Parathyroid adenoma (tissue), 2 donors: Measurements from ENCODE around the gene MMAB.

Experiments
- H2AFZ ChIP-seq: fragments of 300-600 bp; sonication (generic); one replicate; pipeline ENCODE4 v1.7.0; 2017; ENCODE audit warnings: antibody characterized with exemption, mild to moderate bottlenecking
- H3K27ac ChIP-seq: fragments of 300-600 bp; sonication (generic); one replicate; pipeline ENCODE4 v1.7.0; 2017
- H3K27me3 ChIP-seq: fragments of 300-600 bp; sonication (generic); one replicate; pipeline ENCODE4 v1.7.0; 2017; ENCODE audit warnings: low read length; ENCODE audit not compliant: control insufficient read depth, insufficient read depth
- H3K36me3 ChIP-seq: fragments of 300-600 bp; sonication (generic); one replicate; pipeline ENCODE4 v1.7.0; 2017; ENCODE audit warnings: low read length; ENCODE audit not compliant: control insufficient read depth, insufficient read depth
- H3K4me1 ChIP-seq: fragments of 300-600 bp; sonication (generic); one replicate; pipeline ENCODE4 v1.7.0; 2017; ENCODE audit warnings: control low read depth
- H3K4me2 ChIP-seq: fragments of 300-600 bp; sonication (generic); one replicate; pipeline ENCODE4 v1.7.0; 2017; ENCODE audit warnings: low read length
- H3K4me3 ChIP-seq: fragments of 300-600 bp; sonication (generic); one replicate; pipeline ENCODE4 v1.7.0; 2017; ENCODE audit warnings: low read depth, low read length
- H3K79me2 ChIP-seq: fragments of 300-600 bp; sonication (generic); one replicate; pipeline ENCODE4 v1.7.0; 2017; ENCODE audit warnings: control low read depth
- H3K9ac ChIP-seq: fragments of 300-600 bp; sonication (generic); one replicate; pipeline ENCODE4 v1.7.0; 2017; ENCODE audit warnings: mild to moderate bottlenecking
- H3K9me3 ChIP-seq: fragments of 300-600 bp; sonication (generic); one replicate; pipeline ENCODE4 v1.7.0; 2017; ENCODE audit warnings: low read length; ENCODE audit not compliant: control insufficient read depth
- TF ChIP-seq, protein P1 (sequence below): fragments of 300-600 bp; sonication (generic); IDR thresholded peaks from one replicate; pipeline ENCODE4 v1.7.0; 2017; ENCODE audit warnings: antibody characterized with exemption, mild to moderate bottlenecking
- donor health status: primary hyperparathyroidism.

The MMAB gene

GRCh38 chr12:109597414-109597794, 24.1 kb upstream of the MMAB start:
- Histone ChIP-seq H3K9me3 (no peaks in the 10 kb centered on the region), H3K9ac (no peak overlapping the region), H3K27ac (no peak overlapping the region), H3K27me3 (no peaks in the 10 kb centered on the region), H3K36me3 (no peaks in the 10 kb centered on the region), H3K4me3 (no peak overlapping the region), H3K4me1 (peaks cover 3% of the 10 kb centered on the region), H2AFZ (peak overlapping the region; percentile 60), H3K4me2 (no peak overlapping the region), H3K79me2 (no peaks in the 10 kb centered on the region)
- TF ChIP-seq, protein P1, sequence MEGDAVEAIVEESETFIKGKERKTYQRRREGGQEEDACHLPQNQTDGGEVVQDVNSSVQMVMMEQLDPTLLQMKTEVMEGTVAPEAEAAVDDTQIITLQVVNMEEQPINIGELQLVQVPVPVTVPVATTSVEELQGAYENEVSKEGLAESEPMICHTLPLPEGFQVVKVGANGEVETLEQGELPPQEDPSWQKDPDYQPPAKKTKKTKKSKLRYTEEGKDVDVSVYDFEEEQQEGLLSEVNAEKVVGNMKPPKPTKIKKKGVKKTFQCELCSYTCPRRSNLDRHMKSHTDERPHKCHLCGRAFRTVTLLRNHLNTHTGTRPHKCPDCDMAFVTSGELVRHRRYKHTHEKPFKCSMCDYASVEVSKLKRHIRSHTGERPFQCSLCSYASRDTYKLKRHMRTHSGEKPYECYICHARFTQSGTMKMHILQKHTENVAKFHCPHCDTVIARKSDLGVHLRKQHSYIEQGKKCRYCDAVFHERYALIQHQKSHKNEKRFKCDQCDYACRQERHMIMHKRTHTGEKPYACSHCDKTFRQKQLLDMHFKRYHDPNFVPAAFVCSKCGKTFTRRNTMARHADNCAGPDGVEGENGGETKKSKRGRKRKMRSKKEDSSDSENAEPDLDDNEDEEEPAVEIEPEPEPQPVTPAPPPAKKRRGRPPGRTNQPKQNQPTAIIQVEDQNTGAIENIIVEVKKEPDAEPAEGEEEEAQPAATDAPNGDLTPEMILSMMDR, result no peak

DNA sequence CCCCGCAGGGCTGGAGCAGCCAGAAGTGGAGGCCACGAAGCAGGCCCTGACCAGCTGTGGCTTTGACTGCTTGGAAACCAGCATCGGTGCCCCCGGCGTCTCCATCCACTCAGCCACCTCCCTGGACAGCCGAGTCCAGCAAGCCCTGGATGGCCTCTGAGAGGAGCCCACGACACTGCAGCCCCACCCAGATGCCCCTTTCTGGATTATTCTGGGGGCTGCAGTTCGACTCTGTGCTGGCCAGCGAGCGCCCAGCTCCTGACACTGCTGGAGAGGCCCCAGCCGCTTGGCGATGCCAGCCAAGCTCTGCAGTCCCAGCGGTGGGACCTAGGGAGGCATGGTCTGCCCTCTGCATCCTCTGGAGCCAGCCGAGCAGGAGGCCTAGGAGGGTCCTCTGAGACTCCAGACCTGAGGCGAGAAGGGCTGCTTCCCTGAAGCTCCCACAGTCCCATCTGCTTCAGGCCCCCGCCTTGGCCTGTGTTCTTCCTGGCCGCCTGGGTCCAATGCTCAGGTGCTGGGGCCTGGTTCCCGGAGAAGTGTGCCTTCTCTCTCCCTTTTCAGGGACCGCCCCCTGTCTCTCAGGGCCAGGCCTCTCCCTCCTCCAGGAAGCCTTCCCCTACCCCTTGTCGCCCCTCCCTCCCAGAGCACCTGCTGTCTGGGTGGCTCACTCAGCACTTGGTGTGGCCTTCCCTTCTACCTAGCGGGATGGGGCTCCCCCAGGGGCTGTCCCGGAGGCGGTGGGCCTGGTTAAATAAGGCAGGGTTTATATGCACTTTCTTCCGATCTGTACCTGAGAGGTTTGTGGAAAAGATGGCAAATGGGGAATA, 23.3 kb upstream of the MMAB start:
- no peak overlapping the region for H3K27ac ChIP-seq
- H3K4me2 ChIP-seq, result no peak overlapping the region
- no peak overlapping the region for H3K4me3 ChIP-seq
- no peak overlapping the region for H2AFZ ChIP-seq
- TF ChIP-seq, protein P1, result no peak
- H3K27me3 ChIP-seq, result no peaks in the 10 kb centered on the region
- H3K9ac ChIP-seq, result no peak overlapping the region
- H3K9me3 ChIP-seq, result no peaks in the 10 kb centered on the region
- H3K4me1 ChIP-seq, result peaks cover 3% of the 10 kb centered on the region
- no peaks in the 10 kb centered on the region for H3K36me3 ChIP-seq
- H3K79me2 ChIP-seq, result no peaks in the 10 kb centered on the region

GRCh38 chr12:109595321-109595902, 22.1 kb upstream of the MMAB start:
- Histone ChIP-seq H3K9ac (no peak overlapping the region), H3K79me2 (no peaks in the 10 kb centered on the region), H3K4me3 (no peak overlapping the region), H3K4me2 (no peak overlapping the region), H3K9me3 (no peaks in the 10 kb centered on the region), H3K36me3 (no peaks in the 10 kb centered on the region), H3K27me3 (no peaks in the 10 kb centered on the region), H3K4me1 (peaks cover 3% of the 10 kb centered on the region), H2AFZ (no peak overlapping the region), H3K27ac (no peak overlapping the region)
- TF ChIP-seq, protein P1, result no peak

DNA sequence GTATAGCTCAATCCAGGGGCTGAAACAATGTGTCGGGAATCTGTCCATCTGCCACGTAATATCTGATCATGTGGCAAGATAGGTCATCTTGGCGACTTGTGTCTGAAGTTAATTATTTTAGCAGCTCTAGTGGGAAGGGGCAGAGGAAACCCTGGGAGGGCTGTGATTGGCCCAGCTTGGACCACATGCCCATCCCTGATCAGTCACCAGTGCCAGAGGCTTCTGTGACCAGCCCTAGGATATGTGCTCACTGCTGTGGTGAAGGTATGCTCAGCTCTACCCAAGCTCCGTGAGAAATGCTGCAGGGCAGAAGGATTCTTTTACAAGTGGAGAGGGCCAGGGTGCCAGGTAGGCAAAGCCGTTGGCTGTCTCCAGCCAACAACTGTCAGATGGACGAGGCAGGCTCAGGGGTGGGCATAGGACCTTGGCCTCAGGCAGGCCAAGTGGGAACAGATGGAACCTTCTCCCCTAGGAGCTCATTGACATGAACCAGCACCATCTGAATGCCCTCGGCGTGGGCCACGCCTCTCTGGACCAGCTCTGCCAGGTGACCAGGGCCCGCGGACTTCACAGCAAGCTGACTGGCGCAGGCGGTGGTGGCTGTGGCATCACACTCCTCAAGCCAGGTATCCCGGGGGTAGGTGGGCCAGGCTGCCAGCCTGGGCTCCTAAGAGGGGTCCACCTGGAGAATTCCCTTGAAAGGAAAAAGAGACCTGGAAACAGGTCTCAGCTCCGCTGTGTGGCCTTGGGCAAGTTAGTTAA, 21.4 kb upstream of the MMAB start:
- H3K9ac ChIP-seq, result no peak overlapping the region
- no peak overlapping the region for H2AFZ ChIP-seq
- TF ChIP-seq, protein P1, result no peak
- no peak overlapping the region for H3K4me3 ChIP-seq
- no peaks in the 10 kb centered on the region for H3K27me3 ChIP-seq
- H3K4me1 ChIP-seq, result peaks cover 3% of the 10 kb centered on the region
- H3K36me3 ChIP-seq, result no peaks in the 10 kb centered on the region
- no peaks in the 10 kb centered on the region for H3K79me2 ChIP-seq
- no peaks in the 10 kb centered on the region for H3K9me3 ChIP-seq
- H3K27ac ChIP-seq, result no peak overlapping the region
- H3K4me2 ChIP-seq, result no peak overlapping the region
